ENCODE data around the gene IER5. TPM values are rescaled to one million over a fixed set of nuclear protein-coding genes. Genes with fewer than 3 reads are reported as not detected.
A peak's percentile ranks its signal among the peaks of the same experiment; 100 is the strongest.

IER5 gene
- total and polyA plus RNA-seq, 9 of the 15 experiments (the other 6 are each of a cell fraction or from before 2014, with no cell fraction given) = 2.4 to 32.1 (median 12.0) TPM

DNA sequence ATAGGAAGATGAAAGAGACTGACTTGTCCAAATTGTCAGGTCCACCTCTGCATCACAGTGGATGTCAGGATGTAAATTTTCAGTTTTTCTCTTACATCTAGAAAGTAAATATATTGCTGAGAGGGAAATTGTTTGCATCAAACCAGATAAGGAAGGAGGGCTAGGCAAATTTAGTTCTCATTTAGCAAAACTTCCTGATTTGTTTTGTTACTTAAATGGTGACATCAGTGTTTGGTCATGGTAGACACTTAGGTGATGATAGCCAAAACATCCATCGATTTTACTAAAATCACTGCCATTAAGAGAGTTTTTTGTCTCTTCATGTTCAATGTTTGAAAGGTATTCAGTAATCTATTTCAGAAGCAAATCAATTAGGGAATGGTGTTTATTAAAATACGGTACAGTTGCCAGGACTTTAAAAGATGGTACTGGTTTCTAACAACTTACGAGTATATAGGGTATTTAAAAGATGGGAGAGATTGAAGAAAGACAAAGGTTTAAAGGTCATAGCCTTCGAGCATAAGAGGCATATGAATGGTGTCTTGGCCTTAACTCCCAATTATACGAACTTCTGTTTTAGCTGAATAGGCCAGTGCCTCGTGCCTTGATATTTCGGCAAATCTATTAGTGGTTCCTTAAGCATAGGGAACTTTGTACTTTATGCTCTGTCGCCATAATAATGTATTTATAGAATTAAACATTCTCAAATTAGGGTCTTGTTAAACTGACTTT is 3.0 kb downstream of the IER5 start (continued):
- TF ChIP-seq ZBTB40 (IDR thresholded peaks at IDR 0.05) = 0 out of 2 replicates have a peak, but pooled peaks have one; percentile 2
- no peak for TF ChIP-seq ZBTB40 (CRISPR knock-in tag; IDR thresholded peaks at IDR 0.05)
- no peak for TF ChIP-seq TBP (optimal IDR thresholded peaks at IDR 0.05; ENCODE audit: low read depth, low read length)
- TF ChIP-seq NR2C1 (IDR thresholded peaks at IDR 0.05) = no peak; the same call in 1 of the 2 replicates
- TF ChIP-seq NR2C1 (tag; IDR thresholded peaks at IDR 0.05) = 0 out of 2 replicates have a peak, but pooled peaks have one; percentile 38
- TF ChIP-seq CSDE1 (IDR thresholded peaks at IDR 0.05) = no peak
- TF ChIP-seq ZNF780A (CRISPR knock-in tag; IDR thresholded peaks at IDR 0.05) = 0 out of 2 replicates have a peak, but pooled peaks have one; percentile 36
- no peak for TF ChIP-seq MCM5 (IDR thresholded peaks at IDR 0.05; ENCODE audit: low read depth)
- TF ChIP-seq NFE2 (IDR thresholded peaks at IDR 0.05; ENCODE audit: low read depth) = no peak
- no peak for TF ChIP-seq ZNF239 (CRISPR knock-in tag; IDR thresholded peaks at IDR 0.05)
- TF ChIP-seq POLR2AphosphoS5 (IDR thresholded peaks at IDR 0.05; ENCODE audit: control insufficient read depth, insufficient read depth, low read depth, low read length) = no peak
- TF ChIP-seq, protein P1, sequence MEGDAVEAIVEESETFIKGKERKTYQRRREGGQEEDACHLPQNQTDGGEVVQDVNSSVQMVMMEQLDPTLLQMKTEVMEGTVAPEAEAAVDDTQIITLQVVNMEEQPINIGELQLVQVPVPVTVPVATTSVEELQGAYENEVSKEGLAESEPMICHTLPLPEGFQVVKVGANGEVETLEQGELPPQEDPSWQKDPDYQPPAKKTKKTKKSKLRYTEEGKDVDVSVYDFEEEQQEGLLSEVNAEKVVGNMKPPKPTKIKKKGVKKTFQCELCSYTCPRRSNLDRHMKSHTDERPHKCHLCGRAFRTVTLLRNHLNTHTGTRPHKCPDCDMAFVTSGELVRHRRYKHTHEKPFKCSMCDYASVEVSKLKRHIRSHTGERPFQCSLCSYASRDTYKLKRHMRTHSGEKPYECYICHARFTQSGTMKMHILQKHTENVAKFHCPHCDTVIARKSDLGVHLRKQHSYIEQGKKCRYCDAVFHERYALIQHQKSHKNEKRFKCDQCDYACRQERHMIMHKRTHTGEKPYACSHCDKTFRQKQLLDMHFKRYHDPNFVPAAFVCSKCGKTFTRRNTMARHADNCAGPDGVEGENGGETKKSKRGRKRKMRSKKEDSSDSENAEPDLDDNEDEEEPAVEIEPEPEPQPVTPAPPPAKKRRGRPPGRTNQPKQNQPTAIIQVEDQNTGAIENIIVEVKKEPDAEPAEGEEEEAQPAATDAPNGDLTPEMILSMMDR (IDR thresholded peaks at IDR 0.05 in 2 of 3, conservative IDR thresholded peaks at IDR 0.05 in 1 of 3; ENCODE audit: insufficient read depth in 2 of 3, low read depth in 1 of 3, low read length in 3 of 3) = no peak
- TF ChIP-seq ZBED1 (IDR thresholded peaks at IDR 0.05) = no peak
- no peak for TF ChIP-seq ZNF408 (CRISPR knock-in tag; IDR thresholded peaks at IDR 0.05; ENCODE audit: low read depth)
- peak; percentile 91; the same call in 1 of the 2 replicates for TF ChIP-seq KAT7 (CRISPR knock-in tag; IDR thresholded peaks at IDR 0.05; ENCODE audit: borderline replicate concordance)
- no peak for TF ChIP-seq BDP1 (IDR thresholded peaks at IDR 0.05; ENCODE audit: insufficient read depth, insufficient read length)
- TF ChIP-seq BRD9 (IDR thresholded peaks at IDR 0.05; ENCODE audit: low read depth, partially characterized antibody) = no peak
- TF ChIP-seq, protein P2, sequence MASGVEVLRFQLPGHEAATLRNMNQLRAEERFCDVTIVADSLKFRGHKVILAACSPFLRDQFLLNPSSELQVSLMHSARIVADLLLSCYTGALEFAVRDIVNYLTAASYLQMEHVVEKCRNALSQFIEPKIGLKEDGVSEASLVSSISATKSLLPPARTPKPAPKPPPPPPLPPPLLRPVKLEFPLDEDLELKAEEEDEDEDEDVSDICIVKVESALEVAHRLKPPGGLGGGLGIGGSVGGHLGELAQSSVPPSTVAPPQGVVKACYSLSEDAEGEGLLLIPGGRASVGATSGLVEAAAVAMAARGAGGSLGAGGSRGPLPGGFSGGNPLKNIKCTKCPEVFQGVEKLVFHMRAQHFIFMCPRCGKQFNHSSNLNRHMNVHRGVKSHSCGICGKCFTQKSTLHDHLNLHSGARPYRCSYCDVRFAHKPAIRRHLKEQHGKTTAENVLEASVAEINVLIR (CRISPR knock-in tag; IDR thresholded peaks at IDR 0.05) = no peak
